K562 (cell line): Measurements from ENCODE around the gene ANKRD16. TPM values are rescaled to one million over a fixed set of nuclear protein-coding genes. Genes with fewer than 3 reads are reported as not detected.

Experiments
- ATAC-seq: fragments of 200-7000 bp; cut with Tn5 transposase; 3 replicates; pipeline ENCODE4 v1.9.1; 2020; ENCODE audit warnings: moderate library complexity
- BruUV-seq: library from RNA; stranded (reverse); fragments of 400-500 nt; replicated peaks from 2 replicates; lab custom pipeline; 2021; lab: Mats Ljungman, UMichigan
- CTCF ChIA-PET: fragments of 300-600 bp; formaldehyde crosslinking; extraction: SDS; loops from one replicate; lab custom pipeline; 2021; ENCODE audit warnings: low intra/inter-chr PET ratio; lab: Yijun Ruan, JAX
- POLR2A ChIA-PET: fragments of 300-600, 350-650 bp; sonication (Branson Sonifier 250); formaldehyde crosslinking; extraction: SDS; loops from one replicate; lab custom pipeline; 2021; ENCODE audit warnings: antibody characterized with exemption, inconsistent platforms; lab: Yijun Ruan, JAX
- DNase-seq, 4 experiments: peaks; one replicate each; pipeline versions ENCODE4 v3.0.0 to v3.0.0-alpha.2; 2011 to 2018; ENCODE audit warnings: low spot score in 3 of 4, mixed read lengths in 3 of 4; ENCODE audit errors: extremely low read depth in 1 of 4
- FAIRE-seq: peaks from 2 replicates; lab custom pipeline; 2011; peaks lifted over from hg19 to GRCh38; lab: Jason Lieb, UNC
- H2AFZ ChIP-seq: 2 replicates; pipeline ENCODE4 v1.6.0; 2011; ENCODE audit warnings: low read depth, low read length, control low read depth, inconsistent platforms
- H3K27ac ChIP-seq: fragments of 200-600 bp; 3 replicates; pipeline ENCODE4 v1.8.0; 2011; ENCODE audit warnings: low read depth, mild to moderate bottlenecking, control low read depth, inconsistent platforms, low read length, moderate library complexity, mixed read lengths; ENCODE audit errors: extremely low read depth
- H3K27me3 ChIP-seq, 2 experiments: fragments of 300-600 bp in 1 of 2; 2 replicates in 1 of 2; 3 replicates in 1 of 2; pipeline versions ENCODE4 v1.6.0 to v1.8.0; 2011; ENCODE audit warnings: inconsistent platforms in 2 of 2, low read length in 2 of 2, mild to moderate bottlenecking in 1 of 2, mixed read lengths in 1 of 2, moderate library complexity in 1 of 2; ENCODE audit not compliant: control insufficient read depth in 2 of 2, insufficient read depth in 2 of 2
- H3K36me3 ChIP-seq: fragments of 300-600 bp; 3 replicates; pipeline ENCODE4 v1.8.0; 2011; ENCODE audit warnings: mild to moderate bottlenecking, low read length, inconsistent platforms; ENCODE audit not compliant: control insufficient read depth, insufficient read depth
- H3K4me1 ChIP-seq, 2 experiments: fragments of 200-600 bp in 1 of 2; replicated peaks in 1 of 2; 2 replicates in 1 of 2; 3 replicates in 1 of 2; pipeline versions ENCODE4 v1.5.1 to v1.8.0; 2011; ENCODE audit warnings: inconsistent platforms in 2 of 2, low read length in 2 of 2, mild to moderate bottlenecking in 1 of 2, mixed read lengths in 1 of 2, moderate library complexity in 1 of 2; ENCODE audit not compliant: control insufficient read depth in 2 of 2, insufficient read depth in 2 of 2
- H3K4me2 ChIP-seq: 2 replicates; pipeline ENCODE4 v1.6.1; 2011; ENCODE audit warnings: low read length, control low read depth, inconsistent platforms, mixed read lengths; ENCODE audit not compliant: insufficient read depth
- H3K4me3 ChIP-seq: fragments of 200-600 bp; sonication (generic), shearing (Covaris generic); 2 replicates; pipeline ENCODE4 v1.5.1; 2016; ENCODE audit warnings: control low read depth, inconsistent platforms
- H3K79me2 ChIP-seq: fragments of 200-600 bp; 3 replicates; pipeline ENCODE4 v1.8.0; 2011; ENCODE audit warnings: low read length, inconsistent platforms; ENCODE audit not compliant: control insufficient read depth, insufficient read depth
- H3K9ac ChIP-seq, 2 experiments: 2 replicates each; pipeline versions ENCODE4 v1.6.0 to v1.6.1; 2011; ENCODE audit warnings: low read depth in 2 of 2, low read length in 2 of 2, control low read depth in 1 of 2, inconsistent platforms in 1 of 2, mild to moderate bottlenecking in 1 of 2, mixed read lengths in 1 of 2; ENCODE audit not compliant: insufficient read depth in 1 of 2
- H3K9me1 ChIP-seq: one replicate; pipeline ENCODE4 v1.6.0; 2011; ENCODE audit warnings: inconsistent platforms, mild to moderate bottlenecking, low read length, moderate library complexity; ENCODE audit not compliant: control insufficient read depth, insufficient read depth
- H3K9me3 ChIP-seq: replicated peaks from 2 replicates; pipeline ENCODE4 v1.5.1; 2011; ENCODE audit warnings: low read depth, low read length, inconsistent platforms; ENCODE audit not compliant: control insufficient read depth, insufficient read depth
- H4K20me1 ChIP-seq: replicated peaks from 2 replicates; pipeline ENCODE4 v1.6.1; 2011; ENCODE audit warnings: low read length, inconsistent platforms, mixed read lengths; ENCODE audit not compliant: control insufficient read depth, insufficient read depth
- E2F5 ChIP-seq: sonication (generic); formaldehyde crosslinking; IDR thresholded peaks from 2 replicates; pipeline ENCODE4 v1.8.0; 2022; ENCODE audit warnings: mild to moderate bottlenecking, missing genetic modification reagents
- FOXJ2 ChIP-seq: fragments of 200-800 bp; sonication (Bioruptor generic); IDR thresholded peaks from 2 replicates; pipeline ENCODE4 v1.6.1; 2016; ENCODE audit warnings: missing genetic modification characterization, missing compliant biosample characterization
- GABPB1 ChIP-seq: sonication (generic); formaldehyde crosslinking; IDR thresholded peaks from 2 replicates; pipeline ENCODE4 v1.8.0; 2022; ENCODE audit warnings: mild to moderate bottlenecking, missing genetic modification reagents
- HDAC1 ChIP-seq, 2 experiments: fragments of 450-650 bp; IDR thresholded peaks; 2 replicates each; pipeline ENCODE4 v1.6.1; 2016 to 2017; ENCODE audit warnings: inconsistent platforms in 1 of 2, mild to moderate bottlenecking in 1 of 2, moderate library complexity in 1 of 2
- IFI16 ChIP-seq: fragments of 250-450 bp; sonication (Bioruptor Pico); IDR thresholded peaks from 2 replicates; pipeline ENCODE4 v2.1.2; 2022; ENCODE audit warnings: mild to moderate bottlenecking, inconsistent platforms
- SMARCA5 ChIP-seq: fragments of 450-650 bp; IDR thresholded peaks from 2 replicates; pipeline ENCODE4 v1.6.1; 2016
- ZNF75A ChIP-seq: fragments of 450-650 bp; formaldehyde crosslinking; IDR thresholded peaks from 2 replicates; pipeline ENCODE4 v1.4.0; 2020; ENCODE audit warnings: mild to moderate bottlenecking
- ZNF766 ChIP-seq: fragments of 200-800 bp; sonication (Bioruptor generic); conservative IDR thresholded peaks from 2 replicates; pipeline ENCODE4 v1.6.1; 2016; ENCODE audit warnings: missing genetic modification characterization, missing compliant biosample characterization
- ZNF830 ChIP-seq: fragments of 250-450 bp; sonication (Bioruptor Pico); IDR thresholded peaks from 2 replicates; pipeline ENCODE4 v1.5.0; 2021; ENCODE audit warnings: mild to moderate bottlenecking
- WGBS: fragments of 100-300 bp; shearing (Covaris generic); methylation state at CpG from one replicate; pipeline ENCODE4 v1.1.6; 2016; ENCODE audit warnings: low coverage, mixed read lengths; ENCODE audit not compliant: insufficient coverage; ENCODE audit errors: missing lambda C conversion rate; 5-methylcytosine and 5-hydroxymethylcytosine counted together
- in situ Hi-C: fragments of 300-500 bp; cut with MboI; formaldehyde crosslinking; loops from 4 replicates; pipeline ENCODE4 v1.15.0; 2018; ENCODE audit warnings: inconsistent platforms, mixed read lengths
- intact Hi-C: fragments of 100-400 bp; cut with micrococcal nuclease; formaldehyde crosslinking; loops from 2 replicates; pipeline ENCODE4 v1.14.2; 2022
- polyA plus RNA-seq, 8 experiments: library from polyadenylated mRNA; depleted of rRNA in 4 of 8; stranded (reverse) in 5 of 8; unstranded in 3 of 8; fragments of >200 nt; fragmentation: Nextera tagmentation in 2 of 8; fragmentation: Illumina TruSeq in 1 of 8; extraction: Ambion mirVana in 2 of 8; extraction: Trizol in 1 of 8; gene quantifications; 2 replicates each; pipeline versions ENCODE4 v1.2.1 to v1.2.3, GENCODE V29; 2011 to 2014; ENCODE audit warnings: inconsistent platforms in 1 of 8, missing spikeins in 1 of 8
- total RNA-seq, 7 experiments: library from RNA; depleted of rRNA in 6 of 7; stranded (reverse); fragments of >200 nt in 6 of 7; fragmentation: Illumina TruSeq in 2 of 7; extraction: Trizol in 2 of 7; gene quantifications; 2 replicates each; pipeline versions ENCODE4 v1.2.1 to v1.2.3, GENCODE V29; 2011 to 2021; ENCODE audit warnings: low replicate concordance in 1 of 7

ANKRD16 gene
- total and polyA plus RNA-seq, 9 of the 15 experiments (the other 6 are each of a cell fraction or from before 2014, with no cell fraction given): 1.5 to 16.0 (median 9.5) TPM

GRCh38 chr10:5919568-5919967 lies 29.9 kb upstream of the ANKRD16 start:
- H3K27ac ChIP-seq: no peak overlapping the region
- TF ChIP-seq ZNF830 (no peak), HDAC1 (IDR thresholded peaks at IDR 0.05) (no peak), E2F5 (no peak), IFI16 (no peak), SMARCA5 (no peak), ZNF75A (CRISPR knock-in tag) (no peak), ZNF766 (CRISPR knock-in tag) (no peak), GABPB1 (no peak), FOXJ2 (tag) (no peak)
- H3K79me2 ChIP-seq: no peaks in the 10 kb centered on the region
- in situ Hi-C loops: no loop called here
- H3K9ac ChIP-seq: no peak overlapping the region
- 95% methylated on average over 7 of the region's 7 CpGs for WGBS
- no peak overlapping the region for H3K4me2 ChIP-seq
- H3K4me3 ChIP-seq: no peak overlapping the region
- H2AFZ ChIP-seq: no peak overlapping the region
- DNase-seq: no peak
- no peaks in the 10 kb centered on the region for H3K9me1 ChIP-seq
- no peaks in the 10 kb centered on the region for H3K4me1 ChIP-seq
- H4K20me1 ChIP-seq: no peaks in the 10 kb centered on the region
- H3K9me3 ChIP-seq: no peaks in the 10 kb centered on the region
- POLR2A ChIA-PET: interaction anchor here (0.6 to 0.8 kb wide), 2 partner anchors 10 to 30 kb away, joined by 3 read pairs; partner anchors contain the start of genes ANKRD16 and FBH1
- H3K27me3 ChIP-seq: no peaks in the 10 kb centered on the region
- CTCF ChIA-PET: no interaction called here
- intact Hi-C loops: no loop called here
- FAIRE-seq: no peak
- BruUV-seq: no TSS peak
- no peak for ATAC-seq
- H3K36me3 ChIP-seq: peaks cover 97% of the 10 kb centered on the region
